Activated gamma-delta T cell treated with anti-CD3 and anti-CD28 coated beads, Interleukin-2, amount 50 U/mL, for 16 hours (primary cell): ENCODE measurements around the gene LMOD1.
"Not testable (repeated sequence)": the region's sequence is repeated elsewhere in the genome, so short reads cannot be mapped to it uniquely, and the experiment has no call there.

Experiments used
- DNase-seq: peaks from one replicate; pipeline ENCODE4 v3.0.0-alpha.2; 2020; ENCODE audit warnings: low read depth

Gene LMOD1

DNA sequence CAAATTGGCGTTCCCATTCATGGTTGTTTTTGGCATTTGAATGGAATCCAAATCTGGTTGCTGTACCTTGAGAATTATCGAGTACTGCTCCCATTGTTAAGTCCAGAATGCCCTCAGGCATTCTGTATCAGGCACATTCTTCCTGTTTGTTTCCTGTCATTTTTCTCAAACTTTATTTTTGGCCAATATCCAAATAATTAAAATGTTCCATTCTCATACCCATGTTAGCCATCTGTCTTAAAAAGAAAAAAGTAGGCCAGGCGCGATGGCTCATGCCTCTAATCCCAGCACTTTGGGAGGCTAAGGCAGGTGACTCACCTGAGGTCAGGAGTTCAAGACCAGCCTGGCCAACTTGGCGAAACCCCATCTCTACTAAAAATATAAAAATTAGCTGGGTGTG lies 86.9 kb downstream of the LMOD1 start:
- no peak for DNase-seq

DNA sequence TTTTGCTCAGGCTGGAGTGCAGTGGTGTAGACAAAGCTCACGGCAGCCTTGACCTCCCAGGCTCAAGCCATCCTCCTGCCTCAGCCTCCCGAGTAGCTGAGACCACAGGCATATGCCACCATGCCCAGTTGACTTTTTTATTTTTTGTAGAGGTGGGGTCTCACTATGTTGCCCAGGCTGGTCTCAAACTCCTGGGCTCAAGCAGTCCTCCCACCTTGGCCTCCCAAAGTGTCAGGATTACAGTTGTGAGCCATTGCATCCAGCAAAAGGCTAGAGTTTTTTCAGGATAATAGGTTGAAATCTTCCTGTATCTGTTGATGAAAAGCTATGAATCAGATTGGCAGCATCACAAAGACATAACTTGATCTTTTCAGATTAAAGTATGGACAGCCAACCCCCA lies 89.6 kb downstream of the LMOD1 start:
- DNase-seq, result not testable (repeated sequence)

DNA sequence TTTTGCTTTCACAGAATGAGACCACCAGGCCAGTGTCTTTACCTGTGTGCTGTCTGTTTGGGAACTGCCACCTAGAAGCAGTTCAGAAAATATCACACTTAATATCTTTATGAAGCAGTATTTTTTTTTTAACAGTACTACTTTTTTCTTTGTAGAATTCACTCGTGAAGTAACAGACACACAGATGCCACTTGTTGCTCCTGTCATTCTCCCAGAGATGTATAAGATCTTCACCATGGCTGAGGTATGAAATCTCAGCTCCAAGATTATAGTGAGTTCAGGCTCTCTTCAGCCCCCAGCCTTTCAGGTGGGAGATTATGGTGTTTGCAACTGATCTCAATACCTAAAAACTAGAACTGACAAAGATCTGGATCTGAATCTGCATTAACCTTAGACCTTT lies 94.4 kb downstream of the LMOD1 start:
- no peak for DNase-seq

DNA sequence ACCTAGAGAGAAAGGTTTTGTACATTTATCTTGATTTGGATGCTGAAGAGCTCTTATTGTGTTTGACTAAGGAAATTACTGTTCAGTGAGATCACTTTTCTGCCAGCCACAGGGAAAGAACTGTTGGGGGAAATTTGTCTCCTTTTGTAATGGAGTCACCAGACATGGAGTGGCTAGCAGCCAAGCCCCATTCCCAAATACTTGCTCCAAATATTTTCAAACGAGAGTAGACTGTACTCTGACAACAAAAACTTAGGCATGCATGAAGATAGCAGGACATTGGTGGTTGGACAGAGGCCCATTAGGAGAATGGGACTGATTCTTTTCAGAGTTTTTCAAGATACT lies 96.3 kb downstream of the LMOD1 start:
- DNase-seq, result no peak

DNA sequence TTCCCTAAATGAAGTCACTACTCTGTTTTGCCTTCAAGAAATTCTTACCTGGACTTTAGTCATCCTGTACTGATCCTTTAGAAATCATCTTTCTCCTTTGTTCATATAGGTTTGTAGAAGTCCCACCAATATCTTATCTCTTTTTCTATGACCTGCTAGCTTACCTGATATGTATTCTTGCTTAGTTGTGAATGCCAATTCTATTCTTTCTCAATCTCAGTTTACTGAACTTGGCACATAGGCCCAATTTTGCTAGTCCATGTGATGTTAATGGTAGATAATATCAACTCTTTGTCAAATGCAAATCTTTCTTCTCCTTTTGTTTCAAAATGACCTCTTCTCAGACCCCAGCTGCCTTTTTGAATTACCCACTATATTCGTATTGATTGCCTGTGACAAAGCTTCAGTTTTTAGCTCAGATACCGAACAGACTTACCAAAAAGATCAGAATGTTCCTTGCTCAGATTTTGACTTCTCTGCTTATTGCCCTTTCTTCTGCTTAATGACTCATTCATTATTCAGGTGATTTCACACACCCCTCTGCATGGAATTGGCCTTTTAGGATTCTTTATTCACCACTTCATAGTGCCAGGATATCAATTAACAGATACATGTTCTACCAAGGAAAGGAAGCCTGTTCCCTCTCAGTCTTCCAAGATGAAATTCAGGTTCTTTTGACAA lies 96.8 kb downstream of the LMOD1 start:
- DNase-seq, result no peak

DNA sequence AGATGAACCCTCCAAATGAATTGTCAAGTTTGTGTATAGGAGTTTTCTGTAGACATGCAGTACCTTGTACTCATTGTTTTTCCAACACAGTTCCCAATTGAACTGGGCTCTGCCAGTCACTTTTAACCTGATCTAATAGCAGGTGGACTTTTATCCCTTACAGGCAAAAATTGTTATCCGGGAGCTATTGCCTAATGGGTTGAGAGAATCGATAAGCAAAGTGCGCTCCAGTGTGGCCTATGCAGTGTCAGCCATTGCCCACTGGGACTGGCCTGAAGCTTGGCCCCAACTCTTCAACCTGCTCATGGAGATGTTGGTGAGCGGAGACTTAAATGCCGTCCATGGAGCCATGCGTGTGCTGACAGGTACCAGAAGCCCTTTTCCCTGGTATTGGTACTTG lies 98.1 kb downstream of the LMOD1 start:
- no peak for DNase-seq

DNA sequence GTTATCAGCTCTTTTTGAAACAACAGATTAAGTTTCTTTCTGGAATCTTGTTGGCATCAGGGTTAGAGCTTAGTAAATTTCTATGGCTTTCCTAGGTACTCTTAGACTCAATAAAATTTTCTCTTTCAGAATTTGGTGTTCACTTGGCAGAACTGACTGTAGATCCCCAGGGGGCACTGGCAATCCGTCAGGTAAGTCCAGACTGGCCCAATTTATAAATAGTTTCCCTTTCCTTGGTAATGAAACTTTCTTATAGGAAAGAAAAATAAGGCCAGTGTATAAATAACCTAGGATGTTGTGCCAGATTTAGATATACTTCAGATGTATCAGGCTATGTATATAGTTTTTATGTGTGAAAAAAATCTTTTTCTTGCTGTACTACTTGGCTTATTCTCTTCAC lies 99.2 kb downstream of the LMOD1 start:
- no peak for DNase-seq
